HT-29 (cell line): ENCODE results near the gene SCGB1A1. TPM values are rescaled to one million over a fixed set of nuclear protein-coding genes. Genes with fewer than 3 reads are reported as not detected.

Experiments
- total RNA-seq: library from RNA; depleted of rRNA; stranded (reverse); fragments of >200 nt; shearing (Covaris generic); gene quantifications from 2 replicates; pipeline ENCODE4 v1.2.3, GENCODE V29; 2014; rRNA removed

SCGB1A1 gene
- total RNA-seq, 1 experiment from 2014 or later = not detected

Other genes with a start within 250 kb of the SCGB1A1 start
- gene SCGB1D1, start 228.8 kb upstream of the SCGB1A1 start, total RNA-seq = not detected in 2 replicates
- not detected in 2 replicates for gene SCGB2A1, start 210.4 kb upstream of the SCGB1A1 start, total RNA-seq
- not detected in 2 replicates for gene SCGB1D2, start 176.8 kb upstream of the SCGB1A1 start, total RNA-seq
- not detected in 2 replicates for gene SCGB2A2, start 148.9 kb upstream of the SCGB1A1 start, total RNA-seq
- gene SCGB1D4, start 120.0 kb upstream of the SCGB1A1 start, total RNA-seq = not detected in 2 replicates
- 38.6 and 60.6 TPM in 2 replicates for gene ASRGL1, start 81.6 kb upstream of the SCGB1A1 start, total RNA-seq
- gene AHNAK, start 127.8 kb downstream of the SCGB1A1 start, total RNA-seq = 281 and 282 TPM in 2 replicates
- gene EEF1G, start 154.9 kb downstream of the SCGB1A1 start, total RNA-seq = 1,888 and 1,945 TPM in 2 replicates
- gene TUT1, start 172.5 kb downstream of the SCGB1A1 start, total RNA-seq = 19.3 and 25.1 TPM in 2 replicates
- 223 and 229 TPM in 2 replicates for gene MTA2, start 182.8 kb downstream of the SCGB1A1 start, total RNA-seq
- gene EML3, start 193.7 kb downstream of the SCGB1A1 start, total RNA-seq = 72.3 and 72.5 TPM in 2 replicates
- 10.9 and 13.6 TPM in 2 replicates for gene ROM1, start 194.2 kb downstream of the SCGB1A1 start, total RNA-seq
- gene B3GAT3, start 203.0 kb downstream of the SCGB1A1 start, total RNA-seq = 63.1 and 82.8 TPM in 2 replicates
- 257 and 314 TPM in 2 replicates for gene GANAB, start 227.6 kb downstream of the SCGB1A1 start, total RNA-seq
- 44.6 and 47.4 TPM in 2 replicates for gene INTS5, start 234.3 kb downstream of the SCGB1A1 start, total RNA-seq
- 272 and 322 TPM in 2 replicates for gene C11orf98, start 246.2 kb downstream of the SCGB1A1 start, total RNA-seq
- 24.5 and 25.2 TPM in 2 replicates for gene CSKMT, start 246.3 kb downstream of the SCGB1A1 start, total RNA-seq